Measurements from ENCODE around the gene NETO2. TPM values are rescaled to one million over a fixed set of nuclear protein-coding genes. Genes with fewer than 3 reads are reported as not detected.

NETO2 gene
- total and polyA plus RNA-seq, 2 experiments from 2014 or later = 7.8 to 15.2 TPM

- Histone ChIP-seq H3K36me3 (replicated peaks; ENCODE audit: insufficient read depth, low read depth) (no peaks in the 10 kb centered on the region), H3K4me3 (no peak overlapping the region), H3K9me3 (ENCODE audit: low read depth) (no peaks in the 10 kb centered on the region), H3K79me2 (no peaks in the 10 kb centered on the region), H3K4me1 (ENCODE audit: insufficient read depth) (no peaks in the 10 kb centered on the region), H4K20me1 (ENCODE audit: insufficient read depth, poor library complexity, severe bottlenecking) (no peaks in the 10 kb centered on the region), H3K27me3 (no peaks in the 10 kb centered on the region), H3K27ac (no peak overlapping the region), H3K4me2 (no peak overlapping the region), H3K9me2 (replicated peaks; ENCODE audit: insufficient read depth) (no peaks in the 10 kb centered on the region), H2AFZ (no peak overlapping the region)
- DNase-seq (ENCODE audit: low spot score) = no peak
- 76% methylated on average over 6 of the region's 6 CpGs for WGBS (ENCODE audit: low lambda C conversion rate, missing lambda C conversion rate)
- no peak for TF ChIP-seq EZH2phosphoT487 (IDR thresholded peaks at IDR 0.05; ENCODE audit: low read depth, severe bottlenecking, unreplicated experiment)
- no peak for TF ChIP-seq CTCF (IDR thresholded peaks at IDR 0.05; ENCODE audit: poor library complexity)
- TF ChIP-seq EZH2 (IDR thresholded peaks at IDR 0.05; ENCODE audit: borderline replicate concordance) = no peak
Observed at GRCh38 chr16:47028767-47029377, 114.9 kb downstream of the NETO2 start.

Other genes with a start within 250 kb of the NETO2 start
- gene DNAJA2, start 170.3 kb downstream of the NETO2 start, total RNA-seq = 59.4 and 72.8 TPM in 2 replicates
- 49.3 and 62.3 TPM in 2 replicates for gene DNAJA2, start 170.3 kb downstream of the NETO2 start, polyA plus RNA-seq